Measurements from ENCODE around the gene NCEH1.
A peak's percentile ranks its signal among the peaks of the same experiment; 100 is the strongest.
"Not testable (repeated sequence)": the region's sequence is repeated elsewhere in the genome, so short reads cannot be mapped to it uniquely, and the experiment has no call there.

NCEH1 gene

GRCh38 chr3:172676196-172676922 is 34.5 kb downstream of the NCEH1 start:
- no peak for DNase-seq (ENCODE audit: low read depth in 2 of 2)

GRCh38 chr3:172675441-172676193 is 35.2 kb downstream of the NCEH1 start:
- DNase-seq (ENCODE audit: low read depth in 2 of 2), result no peak

- peak; percentile 3 to 14 for DNase-seq (ENCODE audit: low read depth in 2 of 2)
These were observed 37.6 kb downstream of the NCEH1 start for GRCh38 chr3:172673210-172673679.

GRCh38 chr3:172669021-172669420 is 41.8 kb downstream of the NCEH1 start:
- no peak for DNase-seq (ENCODE audit: low read depth in 2 of 2)

DNA sequence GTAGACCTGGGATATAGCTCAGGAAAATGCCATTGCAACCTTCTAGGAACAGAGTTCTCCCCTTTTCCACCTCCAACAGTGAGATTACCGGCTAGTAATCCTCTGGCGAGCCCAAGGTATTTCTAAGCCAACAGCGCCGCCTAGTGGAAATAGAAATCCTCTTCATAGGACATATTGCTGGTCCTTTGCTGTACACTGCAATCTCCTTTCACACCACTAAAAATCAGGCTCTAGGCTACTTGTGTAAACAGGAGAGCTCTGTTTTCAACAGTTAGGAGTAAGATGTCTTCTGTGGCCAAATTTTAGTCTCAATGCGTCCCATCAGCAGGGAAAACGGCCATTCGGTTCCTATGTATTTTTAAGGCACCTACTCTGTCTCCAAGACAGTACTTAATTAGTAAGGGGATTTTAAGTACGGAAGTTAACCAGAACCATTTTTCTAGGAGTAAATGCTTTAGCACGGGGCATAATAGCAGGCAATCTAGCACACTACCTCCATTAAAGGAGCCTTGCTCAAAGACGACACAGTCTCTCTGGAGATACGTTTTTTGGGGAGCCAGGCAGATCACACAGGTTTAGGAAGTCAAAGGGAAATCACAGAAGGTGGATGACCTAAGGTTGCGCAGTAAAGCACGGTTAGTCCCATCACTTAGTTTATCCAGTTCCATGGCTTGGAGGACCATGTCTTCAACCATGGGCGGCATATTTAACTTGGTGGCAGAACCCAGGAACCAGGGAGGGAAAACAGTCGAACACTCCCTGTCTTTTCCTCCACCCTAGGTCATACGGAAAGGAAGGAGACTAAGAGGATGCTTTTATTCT is 43.8 kb downstream of the NCEH1 start:
- DNase-seq (ENCODE audit: low read depth in 2 of 2), result peak; percentile 38 to 64

DNA sequence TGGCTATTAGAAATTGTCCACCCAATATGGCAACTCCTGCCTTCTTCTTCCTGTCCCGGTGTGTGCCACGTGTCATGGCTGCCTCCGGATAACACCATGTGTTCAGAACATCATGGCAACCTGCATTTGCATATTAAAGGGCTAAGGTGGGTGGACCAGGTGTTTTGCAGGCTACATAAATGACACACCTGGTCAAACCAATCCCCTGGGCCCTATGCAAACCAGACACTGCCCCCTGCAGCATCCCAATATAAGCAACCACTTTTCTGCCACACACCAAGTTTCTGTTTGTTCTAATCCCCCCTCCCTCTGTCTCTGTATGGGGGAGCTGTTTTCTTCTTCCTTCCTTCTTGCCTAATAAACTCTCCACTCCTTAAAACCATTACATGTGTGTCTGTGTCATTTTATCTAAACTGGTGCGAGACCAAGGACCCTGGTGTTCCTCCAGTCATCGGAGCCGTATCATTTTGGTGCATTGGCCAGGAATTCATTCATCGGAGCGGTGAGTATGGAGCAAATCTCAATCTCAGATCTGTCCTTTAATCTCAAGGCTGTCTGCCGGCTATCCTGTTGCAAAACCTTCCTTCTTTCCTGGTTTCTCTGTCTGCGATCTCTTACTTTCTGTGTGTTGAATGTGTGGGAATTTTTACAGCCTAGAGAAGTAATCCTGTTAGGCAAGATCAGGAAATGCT is 44.5 kb downstream of the NCEH1 start:
- DNase-seq (ENCODE audit: low read depth in 2 of 2), result no peak

DNA sequence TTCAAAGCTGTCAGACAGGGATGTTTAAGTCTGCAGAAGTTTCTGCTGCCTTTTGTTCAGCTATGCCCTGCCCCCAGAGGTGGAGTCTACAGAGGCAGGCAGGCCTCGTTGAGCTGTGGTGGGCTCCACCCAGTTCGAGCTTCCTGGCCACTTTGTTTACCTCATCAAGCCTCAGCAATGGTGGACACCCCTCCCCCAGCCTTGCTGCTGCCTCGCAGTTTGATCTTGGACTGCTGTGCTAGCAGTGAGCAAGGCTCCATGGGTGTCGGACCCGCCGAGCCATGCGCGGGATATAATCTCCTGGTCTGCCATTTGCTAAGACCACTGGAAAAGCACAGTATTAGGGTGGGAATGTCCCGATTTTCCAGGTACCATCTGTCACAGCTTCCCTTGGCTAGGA is 45.4 kb downstream of the NCEH1 start:
- DNase-seq (ENCODE audit: low read depth in 2 of 2), result not testable (repeated sequence)

- DNase-seq (ENCODE audit: low read depth in 2 of 2), result not testable (repeated sequence)
These were observed 50.4 kb downstream of the NCEH1 start for GRCh38 chr3:172660421-172660820.

- no peak for DNase-seq (ENCODE audit: low read depth in 2 of 2)
These were observed 51.4 kb downstream of the NCEH1 start for GRCh38 chr3:172659246-172660002.

DNA sequence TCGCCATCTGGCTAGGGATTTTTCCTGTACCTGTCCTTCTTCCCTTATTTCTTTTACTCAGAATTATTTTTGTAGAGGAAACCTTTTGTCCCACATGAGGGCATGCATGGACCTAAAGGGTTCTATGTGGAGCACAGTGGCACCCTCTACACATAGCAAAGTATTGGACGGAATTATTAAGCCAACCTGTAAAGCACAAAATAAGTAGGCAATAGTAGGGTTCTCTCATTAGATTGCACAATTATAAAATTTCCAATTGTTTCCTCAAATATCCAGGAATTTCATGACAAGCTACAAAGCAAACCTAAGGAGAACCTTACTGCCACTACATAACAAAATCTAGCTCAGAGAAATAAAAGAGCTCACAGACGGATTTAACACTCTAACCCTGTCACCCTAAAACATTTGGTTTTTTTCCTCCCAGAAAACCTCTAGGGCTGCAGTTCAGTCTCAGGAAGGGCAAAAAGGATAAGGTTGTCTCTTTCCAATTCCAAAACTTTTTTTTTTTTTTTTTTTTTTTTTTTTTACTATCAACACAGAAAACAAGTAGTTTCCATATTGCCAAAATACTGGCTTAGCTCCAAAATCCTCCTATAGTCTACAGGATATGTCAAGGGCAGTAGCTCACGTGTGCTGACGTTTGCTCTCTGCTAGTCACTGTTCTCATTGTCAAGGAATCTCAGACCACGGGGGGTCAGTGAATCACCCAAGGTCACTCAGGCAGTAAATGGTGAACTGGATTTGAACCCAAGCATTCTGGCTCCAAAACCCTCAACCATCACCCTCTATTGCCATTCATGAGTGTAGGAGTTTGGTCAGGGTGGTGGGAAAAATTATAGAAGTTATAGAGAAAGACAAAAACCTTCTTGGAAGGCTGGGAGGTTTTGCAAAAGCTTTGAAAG is 52.3 kb downstream of the NCEH1 start:
- DNase-seq (ENCODE audit: low read depth in 2 of 2), result no peak

DNA sequence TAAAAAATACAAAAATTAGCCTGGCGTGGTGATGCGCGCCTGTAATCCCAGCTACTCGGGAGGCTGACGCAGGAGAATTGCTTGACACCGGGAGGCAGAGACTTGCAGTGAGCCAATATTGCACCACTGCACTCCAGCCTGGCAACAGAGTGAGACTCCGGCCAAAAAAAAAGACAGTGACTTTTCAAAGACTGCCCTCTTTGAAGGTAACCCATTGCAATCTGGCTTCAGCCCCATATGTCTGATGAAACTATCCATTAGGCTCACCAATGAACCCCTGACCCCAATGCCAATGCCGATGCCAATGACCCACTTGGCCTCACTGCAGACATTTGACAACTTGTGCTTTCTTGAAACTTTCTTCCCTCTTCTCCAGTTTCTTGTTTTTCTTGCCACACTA is 54.3 kb downstream of the NCEH1 start:
- no peak for DNase-seq (ENCODE audit: low read depth in 2 of 2)

DNA sequence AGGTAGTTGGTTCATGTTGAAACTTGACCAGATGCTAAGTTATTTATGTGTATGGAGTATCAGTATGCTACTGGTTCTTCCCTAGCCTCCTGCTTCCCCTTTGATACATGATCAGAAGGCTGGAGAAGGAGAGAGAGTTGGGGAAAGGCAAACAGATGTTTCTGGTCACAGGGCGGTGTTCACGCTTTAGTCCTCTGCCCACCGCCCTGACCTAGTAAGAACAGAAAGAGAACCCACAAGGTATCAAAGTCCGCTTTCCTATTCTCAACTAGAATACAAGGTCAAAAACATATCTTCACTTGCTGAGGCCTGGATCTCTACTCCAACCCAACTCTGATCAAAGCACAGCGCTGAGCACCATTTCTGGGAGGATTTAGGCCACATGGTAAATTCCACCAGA is 55.5 kb downstream of the NCEH1 start:
- DNase-seq (ENCODE audit: low read depth in 2 of 2), result no peak

GRCh38 chr3:172654470-172654869 is 56.4 kb downstream of the NCEH1 start:
- DNase-seq (ENCODE audit: low read depth in 2 of 2), result no peak

- no peak for DNase-seq (ENCODE audit: low read depth in 2 of 2)
These were observed 57.8 kb downstream of the NCEH1 start for GRCh38 chr3:172653004-172653572.

GRCh38 chr3:172651936-172652625 is 58.8 kb downstream of the NCEH1 start:
- DNase-seq (ENCODE audit: low read depth in 2 of 2), result no peak

- DNase-seq (ENCODE audit: low read depth in 2 of 2), result no peak
These were observed 60.9 kb downstream of the NCEH1 start for GRCh38 chr3:172649987-172650386.

DNA sequence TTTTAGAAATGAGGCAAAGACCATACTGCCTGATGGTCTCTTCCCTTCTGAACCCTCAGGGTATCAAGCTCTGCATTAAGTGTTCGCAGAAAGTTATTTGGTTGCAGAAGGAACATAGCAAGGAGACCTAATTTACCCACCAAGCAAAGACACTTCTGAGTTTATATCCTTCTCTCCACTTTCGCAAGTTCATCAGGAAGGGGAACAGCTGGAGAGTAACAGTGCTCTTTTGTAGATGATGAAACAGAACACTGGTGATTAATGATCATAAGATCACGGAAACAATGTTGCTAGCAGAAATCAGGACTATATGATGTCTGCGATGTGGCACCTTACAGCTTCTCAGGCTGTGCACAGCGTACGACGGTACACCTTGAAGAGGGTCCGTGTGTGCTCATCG is 62.1 kb downstream of the NCEH1 start:
- no peak for DNase-seq (ENCODE audit: low read depth in 2 of 2)

DNA sequence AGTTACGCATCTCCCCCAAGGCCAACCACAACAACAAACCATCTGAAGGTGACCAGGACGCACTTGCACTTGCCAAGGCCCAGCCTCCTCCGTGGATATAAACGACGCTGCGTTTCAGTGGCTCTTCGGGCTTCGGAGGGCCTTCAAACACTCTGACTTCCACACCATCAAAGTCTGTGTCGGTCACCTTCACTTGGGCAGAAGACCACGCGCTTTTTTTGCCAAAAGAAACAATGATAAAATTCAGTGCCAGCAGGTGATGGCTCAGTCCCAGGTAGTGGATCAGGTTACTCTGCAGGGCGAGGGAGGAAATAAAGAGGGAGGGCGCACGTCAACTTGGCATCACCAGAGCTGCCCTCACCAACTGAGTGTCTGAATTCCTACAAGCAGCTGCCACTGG is 63.0 kb downstream of the NCEH1 start:
- no peak for DNase-seq (ENCODE audit: low read depth in 2 of 2)

- DNase-seq (ENCODE audit: low read depth in 2 of 2), result no peak
These were observed 63.8 kb downstream of the NCEH1 start for GRCh38 chr3:172647080-172647479.
